ENCODE results near the gene LUM. TPM values are rescaled to one million over a fixed set of nuclear protein-coding genes. Genes with fewer than 3 reads are reported as not detected.
A peak's percentile ranks its signal among the peaks of the same experiment; 100 is the strongest.

Gene LUM, protein sequence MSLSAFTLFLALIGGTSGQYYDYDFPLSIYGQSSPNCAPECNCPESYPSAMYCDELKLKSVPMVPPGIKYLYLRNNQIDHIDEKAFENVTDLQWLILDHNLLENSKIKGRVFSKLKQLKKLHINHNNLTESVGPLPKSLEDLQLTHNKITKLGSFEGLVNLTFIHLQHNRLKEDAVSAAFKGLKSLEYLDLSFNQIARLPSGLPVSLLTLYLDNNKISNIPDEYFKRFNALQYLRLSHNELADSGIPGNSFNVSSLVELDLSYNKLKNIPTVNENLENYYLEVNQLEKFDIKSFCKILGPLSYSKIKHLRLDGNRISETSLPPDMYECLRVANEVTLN
- total RNA-seq, result 462 to 834 TPM (median 481 TPM) in 3 replicates
- long read RNA-seq, transcript LUM-201 (3 exons, 3,008 nt), result major isoform, 1,024 of 1,041 reads
- long read RNA-seq, partial matches to known transcripts, result 10 of 1,041 reads
- long read RNA-seq, other reads (novel, unspliced or antisense), result 7 of 1,041 reads

DNA sequence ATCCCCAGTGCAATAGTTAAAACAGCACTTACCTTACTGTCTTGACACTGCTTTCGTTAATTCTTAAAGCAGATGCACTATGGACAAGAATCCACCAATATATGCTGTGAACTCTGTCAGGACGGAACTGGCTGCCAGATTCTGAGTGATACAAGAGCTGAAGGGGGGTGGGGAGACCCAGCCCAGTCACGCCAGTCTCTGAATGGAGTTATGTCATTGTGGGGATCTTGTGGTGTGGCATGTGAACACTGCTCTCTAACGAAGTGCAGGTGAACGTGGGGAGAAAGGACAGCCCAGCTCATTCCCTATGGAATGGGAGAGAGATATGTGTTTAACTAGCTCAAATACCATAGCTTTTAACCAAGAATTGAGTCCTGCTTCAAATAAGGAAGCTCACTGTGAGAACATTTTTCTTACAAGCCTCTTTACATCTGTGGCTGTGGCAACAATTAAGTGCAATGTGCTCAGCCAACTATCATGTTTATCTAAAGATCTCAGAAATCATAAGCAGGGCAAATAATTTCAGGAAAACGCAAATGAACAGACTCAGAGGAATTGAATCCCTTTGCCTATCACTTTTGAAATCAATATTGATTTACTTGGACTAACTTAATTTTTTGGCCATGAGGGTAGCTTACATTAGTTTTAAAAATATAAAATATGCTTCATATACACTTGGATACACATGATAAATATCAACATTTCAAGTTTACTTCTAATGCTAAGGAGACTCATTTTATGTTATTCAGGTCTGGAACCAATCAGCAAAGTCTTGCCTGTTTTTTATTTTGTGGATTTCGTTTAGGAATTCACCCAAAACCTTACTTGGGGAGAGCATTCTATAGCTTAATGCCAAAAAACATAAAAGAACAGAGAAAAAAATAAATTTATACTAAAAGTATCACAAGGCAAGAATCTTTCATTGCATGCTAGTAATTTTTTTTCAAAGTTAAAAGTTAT, at the start of gene LUM:
TSS of gene LUM (minus strand) at position 129 of the 960 bp plus-strand sequence. CDS start 2,515 bp downstream, outside the sequence.
- Mint-ChIP-seq H3K36me3 (ENCODE audit: low read depth) (peaks cover 13% of the 10 kb centered on the region), H3K9me3 (ENCODE audit: low read depth) (peaks cover 1% of the 10 kb centered on the region), H3K4me1 (ENCODE audit: low read depth) (peaks cover 48% of the 10 kb centered on the region), H3K27me3 (ENCODE audit: low read depth) (no peaks in the 10 kb centered on the region), H3K27ac (ENCODE audit: unreplicated experiment) (peak within 1 kb of the TSS; percentile 91), H3K4me3 (ENCODE audit: unreplicated experiment) (peak within 1 kb of the TSS; percentile 76)
- DNase-seq (ENCODE audit: low spot score), result no peak
- TF ChIP-seq, protein P1, sequence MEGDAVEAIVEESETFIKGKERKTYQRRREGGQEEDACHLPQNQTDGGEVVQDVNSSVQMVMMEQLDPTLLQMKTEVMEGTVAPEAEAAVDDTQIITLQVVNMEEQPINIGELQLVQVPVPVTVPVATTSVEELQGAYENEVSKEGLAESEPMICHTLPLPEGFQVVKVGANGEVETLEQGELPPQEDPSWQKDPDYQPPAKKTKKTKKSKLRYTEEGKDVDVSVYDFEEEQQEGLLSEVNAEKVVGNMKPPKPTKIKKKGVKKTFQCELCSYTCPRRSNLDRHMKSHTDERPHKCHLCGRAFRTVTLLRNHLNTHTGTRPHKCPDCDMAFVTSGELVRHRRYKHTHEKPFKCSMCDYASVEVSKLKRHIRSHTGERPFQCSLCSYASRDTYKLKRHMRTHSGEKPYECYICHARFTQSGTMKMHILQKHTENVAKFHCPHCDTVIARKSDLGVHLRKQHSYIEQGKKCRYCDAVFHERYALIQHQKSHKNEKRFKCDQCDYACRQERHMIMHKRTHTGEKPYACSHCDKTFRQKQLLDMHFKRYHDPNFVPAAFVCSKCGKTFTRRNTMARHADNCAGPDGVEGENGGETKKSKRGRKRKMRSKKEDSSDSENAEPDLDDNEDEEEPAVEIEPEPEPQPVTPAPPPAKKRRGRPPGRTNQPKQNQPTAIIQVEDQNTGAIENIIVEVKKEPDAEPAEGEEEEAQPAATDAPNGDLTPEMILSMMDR (IDR thresholded peaks at IDR 0.05), result no peak

DNA sequence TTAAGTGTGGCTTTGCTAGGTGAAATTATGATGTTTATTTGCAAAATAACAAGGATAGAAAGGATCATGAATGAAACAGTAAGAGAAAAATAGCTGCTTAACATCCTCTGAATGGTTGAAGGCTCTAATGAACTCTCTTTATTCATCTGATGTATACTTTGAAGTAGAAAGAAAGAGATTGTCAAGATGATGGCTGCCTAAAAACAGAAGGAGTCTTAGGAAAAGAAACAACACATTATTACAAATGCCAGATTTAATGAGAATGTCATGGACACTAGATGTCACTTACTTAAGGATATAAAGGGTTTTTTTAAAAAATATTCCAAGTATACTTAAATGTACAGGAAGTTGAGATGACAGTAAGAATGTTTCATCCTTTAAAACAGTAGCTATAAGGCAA, 49.7 kb upstream of the LUM start:
- Mint-ChIP-seq H3K4me3 (ENCODE audit: unreplicated experiment) (no peak overlapping the region), H3K36me3 (ENCODE audit: low read depth) (peaks cover 31% of the 10 kb centered on the region), H3K4me1 (ENCODE audit: low read depth) (peaks cover 15% of the 10 kb centered on the region), H3K27ac (ENCODE audit: unreplicated experiment) (peak overlapping the region; percentile 4), H3K9me3 (ENCODE audit: low read depth) (no peaks in the 10 kb centered on the region), H3K27me3 (ENCODE audit: low read depth) (no peaks in the 10 kb centered on the region)
- TF ChIP-seq, protein P1 (IDR thresholded peaks at IDR 0.05), result peak; percentile 21
- no peak for DNase-seq (ENCODE audit: low spot score)

GRCh38 chr12:91155990-91156389, 44.7 kb upstream of the LUM start:
- no peak for DNase-seq (ENCODE audit: low spot score)
- TF ChIP-seq, protein P1 (IDR thresholded peaks at IDR 0.05), result no peak
- no peaks in the 10 kb centered on the region for H3K9me3 Mint-ChIP-seq (ENCODE audit: low read depth)
- peaks cover 6% of the 10 kb centered on the region for H3K4me1 Mint-ChIP-seq (ENCODE audit: low read depth)
- H3K27me3 Mint-ChIP-seq (ENCODE audit: low read depth), result no peaks in the 10 kb centered on the region
- no peak overlapping the region for H3K27ac Mint-ChIP-seq (ENCODE audit: unreplicated experiment)
- no peak overlapping the region for H3K4me3 Mint-ChIP-seq (ENCODE audit: unreplicated experiment)
- peaks cover 35% of the 10 kb centered on the region for H3K36me3 Mint-ChIP-seq (ENCODE audit: low read depth)

- Mint-ChIP-seq H3K4me1 (ENCODE audit: low read depth) (peaks cover 6% of the 10 kb centered on the region), H3K9me3 (ENCODE audit: low read depth) (peaks cover 2% of the 10 kb centered on the region), H3K4me3 (ENCODE audit: unreplicated experiment) (no peak overlapping the region), H3K36me3 (ENCODE audit: low read depth) (peaks cover 46% of the 10 kb centered on the region), H3K27me3 (ENCODE audit: low read depth) (no peaks in the 10 kb centered on the region), H3K27ac (ENCODE audit: unreplicated experiment) (no peak overlapping the region)
- TF ChIP-seq, protein P1 (IDR thresholded peaks at IDR 0.05), result no peak
- DNase-seq (ENCODE audit: low spot score), result no peak
These were observed 42.8 kb upstream of the LUM start for GRCh38 chr12:91154131-91154530.

DNA sequence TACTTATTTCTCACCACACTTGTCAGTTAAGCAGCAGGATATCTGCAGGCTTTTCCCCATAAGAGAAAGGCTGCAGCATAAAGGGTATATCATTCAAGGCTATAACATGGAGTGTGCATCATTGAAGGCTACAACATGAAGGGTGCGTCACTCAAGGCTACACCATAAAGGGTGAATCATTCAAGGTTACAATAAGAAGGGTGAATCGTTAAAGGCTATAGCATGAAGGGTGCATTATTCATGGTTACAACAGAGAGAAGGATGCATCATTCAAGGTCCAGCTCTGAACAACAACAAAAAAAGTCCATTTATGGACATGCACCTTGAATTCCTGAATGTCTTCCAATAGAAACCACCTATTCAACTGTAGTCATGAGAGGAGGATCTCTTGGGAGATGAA, 32.8 kb upstream of the LUM start:
- H3K27me3 Mint-ChIP-seq (ENCODE audit: low read depth), result no peaks in the 10 kb centered on the region
- TF ChIP-seq, protein P1 (IDR thresholded peaks at IDR 0.05), result no peak
- no peak overlapping the region for H3K4me3 Mint-ChIP-seq (ENCODE audit: unreplicated experiment)
- H3K27ac Mint-ChIP-seq (ENCODE audit: unreplicated experiment), result no peak overlapping the region
- peaks cover 59% of the 10 kb centered on the region for H3K4me1 Mint-ChIP-seq (ENCODE audit: low read depth)
- H3K9me3 Mint-ChIP-seq (ENCODE audit: low read depth), result peaks cover 3% of the 10 kb centered on the region
- no peak for DNase-seq (ENCODE audit: low spot score)
- H3K36me3 Mint-ChIP-seq (ENCODE audit: low read depth), result peaks cover 27% of the 10 kb centered on the region
